HL-60 (cell line): ENCODE results near the gene ALDH4A1.

Experiments
- DNase-seq, 2 experiments: peaks; one replicate each; pipeline ENCODE4 v3.0.0-alpha.2; 2010 to 2020; ENCODE audit warnings: low read depth in 1 of 2, low spot score in 1 of 2
- H3K27ac ChIP-seq: fragments of 250-450 bp; sonication (Bioruptor Pico); replicated peaks from 2 replicates; pipeline ENCODE4 v1.5.1; 2020; ENCODE audit warnings: mild to moderate bottlenecking, moderate library complexity
- H3K27me3 ChIP-seq: fragments of 250-450 bp; sonication (Bioruptor Pico); 2 replicates; pipeline ENCODE4 v1.5.1; 2021; ENCODE audit warnings: mild to moderate bottlenecking, moderate library complexity; ENCODE audit not compliant: insufficient read depth, poor library complexity, severe bottlenecking
- H3K4me3 ChIP-seq: replicated peaks from 2 replicates; pipeline ENCODE4 v1.5.1; 2011; ENCODE audit warnings: mild to moderate bottlenecking, control low read depth, low read length; ENCODE audit not compliant: insufficient read depth
- CTCF ChIP-seq: IDR thresholded peaks from one replicate; pipeline ENCODE4 v1.5.1; 2011; ENCODE audit warnings: low read length, control low read depth, inconsistent platforms; ENCODE audit not compliant: insufficient read depth
- GABPA ChIP-seq: IDR thresholded peaks from 2 replicates; pipeline ENCODE4 v1.6.1; 2012; ENCODE audit warnings: low read depth
- POLR2AphosphoS5 ChIP-seq: IDR thresholded peaks from 2 replicates; pipeline ENCODE4 v1.6.1; 2012; ENCODE audit warnings: low read depth
- REST ChIP-seq: IDR thresholded peaks from 2 replicates; pipeline ENCODE4 v1.6.1; 2012; ENCODE audit warnings: low read depth; ENCODE audit not compliant: insufficient replicate concordance
- SPI1 ChIP-seq: IDR thresholded peaks from 2 replicates; pipeline ENCODE4 v1.6.1; 2012; ENCODE audit warnings: low read depth, mild to moderate bottlenecking, borderline replicate concordance

Gene ALDH4A1

GRCh38 chr1:18907021-18907916 lies 4.9 kb upstream of the ALDH4A1 start:
- peak; percentile 25 for TF ChIP-seq CTCF
- no peak for TF ChIP-seq SPI1
- Histone ChIP-seq H3K4me3 (no peak overlapping the region), H3K27me3 (no peaks in the 10 kb centered on the region), H3K27ac (peak overlapping the region; percentile 83)
- peak in 1 of 2 experiments; percentile 67 for DNase-seq

- DNase-seq: no peak
- TF ChIP-seq SPI1: no peak
- TF ChIP-seq CTCF: no peak
- TF ChIP-seq REST: no peak
- no peak for TF ChIP-seq POLR2AphosphoS5
- TF ChIP-seq GABPA: no peak
- Histone ChIP-seq H3K4me3 (peak overlapping the region; percentile 60), H3K27ac (peak overlapping the region; percentile 100), H3K27me3 (no peaks in the 10 kb centered on the region)
Measured at GRCh38 chr1:18903291-18903756, 969 bp upstream of the ALDH4A1 start.

- peak overlapping the region; percentile 94 for H3K4me3 ChIP-seq
- no peaks in the 10 kb centered on the region for H3K27me3 ChIP-seq
- peak overlapping the region; percentile 100 for H3K27ac ChIP-seq
- DNase-seq: peak in 1 of 2 experiments; percentile 42
- TF ChIP-seq REST: peak; percentile 27
- TF ChIP-seq SPI1: no peak
Measured at GRCh38 chr1:18901952-18902522, 318 bp downstream of the ALDH4A1 start.

- peak overlapping the region; percentile 100 for H3K27ac ChIP-seq
- H3K27me3 ChIP-seq: no peaks in the 10 kb centered on the region
- H3K4me3 ChIP-seq: peak overlapping the region; percentile 94
- peak; percentile 71 to 80 for DNase-seq
- TF ChIP-seq CTCF: no peak
- TF ChIP-seq GABPA: no peak
- no peak for TF ChIP-seq POLR2AphosphoS5
- TF ChIP-seq REST: no peak
- peak; percentile 25; the same call in 1 of the 2 replicates for TF ChIP-seq SPI1
Measured at GRCh38 chr1:18901147-18901951, 1.0 kb downstream of the ALDH4A1 start.
